HEK293 (cell line): ENCODE data around the gene PTGER1.

Experiments used
- CTCF ChIA-PET: fragments of 350-600 bp; formaldehyde crosslinking; extraction: SDS; loops from one replicate; lab custom pipeline; 2021; ENCODE audit warnings: antibody characterized with exemption; lab: Yijun Ruan, JAX
- POLR2A ChIA-PET: fragments of 300-600 bp; formaldehyde crosslinking; extraction: SDS; loops from one replicate; lab custom pipeline; 2020; ENCODE audit warnings: antibody characterized with exemption, inconsistent platforms; lab: Yijun Ruan, JAX
- H3K27ac ChIP-seq: fragments of 200-500 bp; sonication (Bioruptor generic); 2 replicates; pipeline ENCODE4 v1.5.1; 2014; ENCODE audit warnings: low read depth, low read length, control low read depth, inconsistent platforms; ENCODE audit errors: extremely low read depth
- H3K36me3 ChIP-seq, 2 experiments: fragments of 200-500 bp in 1 of 2; sonication (Bioruptor generic) in 1 of 2; 1 replicate in 1 of 2; 2 replicates in 1 of 2; pipeline ENCODE4 v1.5.1; 2014 to 2017; ENCODE audit warnings: inconsistent platforms in 2 of 2, low read length in 2 of 2; ENCODE audit not compliant: control insufficient read depth in 2 of 2, insufficient read depth in 1 of 2
- H3K4me1 ChIP-seq: fragments of 200-500 bp; sonication (Bioruptor generic); 2 replicates; pipeline ENCODE4 v1.5.1; 2014; ENCODE audit warnings: mild to moderate bottlenecking, low read length, inconsistent platforms; ENCODE audit not compliant: control insufficient read depth, insufficient read depth
- H3K4me3 ChIP-seq: 2 replicates; pipeline ENCODE4 v1.5.1; 2011; ENCODE audit warnings: low read depth, mild to moderate bottlenecking, control low read depth, low read length, moderate library complexity
- H3K9me3 ChIP-seq: fragments of 200-500 bp; sonication (Bioruptor generic); 2 replicates; pipeline ENCODE4 v1.5.1; 2014; ENCODE audit warnings: low read depth, low read length, inconsistent platforms; ENCODE audit not compliant: control insufficient read depth, insufficient read depth
- KLF16 ChIP-seq: fragments of 450-650 bp; formaldehyde crosslinking; IDR thresholded peaks from 2 replicates; pipeline ENCODE4 v1.5.1; 2017; ENCODE audit warnings: missing biosample characterization, missing genetic modification characterization
- ZBTB17 ChIP-seq: fragments of 450-650 bp; formaldehyde crosslinking; IDR thresholded peaks from 2 replicates; pipeline ENCODE4 v1.5.1; 2016; ENCODE audit warnings: missing biosample characterization, missing genetic modification characterization
- ZFHX2 ChIP-seq: fragments of 450-650 bp; formaldehyde crosslinking; conservative IDR thresholded peaks from 2 replicates; pipeline ENCODE4 v1.5.1; 2016; ENCODE audit warnings: missing biosample characterization, missing genetic modification characterization
- ZFP37 ChIP-seq: fragments of 450-650 bp; formaldehyde crosslinking; IDR thresholded peaks from 2 replicates; pipeline ENCODE4 v1.5.1; 2016; ENCODE audit warnings: missing biosample characterization, missing genetic modification characterization
- ZFP69B ChIP-seq: fragments of 450-650 bp; formaldehyde crosslinking; IDR thresholded peaks from 2 replicates; pipeline ENCODE4 v1.5.1; 2016; ENCODE audit warnings: missing biosample characterization, missing genetic modification characterization
- ZNF214 ChIP-seq: fragments of 450-650 bp; formaldehyde crosslinking; IDR thresholded peaks from 2 replicates; pipeline ENCODE4 v1.5.1; 2017; ENCODE audit warnings: missing biosample characterization, mild to moderate bottlenecking, missing genetic modification characterization, borderline replicate concordance
- ZNF514 ChIP-seq: fragments of 450-650 bp; formaldehyde crosslinking; IDR thresholded peaks from 2 replicates; pipeline ENCODE4 v1.5.1; 2016; ENCODE audit warnings: missing biosample characterization, missing genetic modification characterization
- ZNF521 ChIP-seq: fragments of 450-650 bp; formaldehyde crosslinking; IDR thresholded peaks from 2 replicates; pipeline ENCODE4 v1.5.1; 2017; ENCODE audit warnings: missing biosample characterization, mild to moderate bottlenecking, missing genetic modification characterization
- ZNF530 ChIP-seq: fragments of 450-650 bp; formaldehyde crosslinking; IDR thresholded peaks from 2 replicates; pipeline ENCODE4 v1.5.1; 2016; ENCODE audit warnings: low read depth, missing biosample characterization, missing genetic modification characterization
- ZNF560 ChIP-seq: fragments of 450-650 bp; formaldehyde crosslinking; IDR thresholded peaks from 2 replicates; pipeline ENCODE4 v1.5.1; 2017; ENCODE audit warnings: missing biosample characterization, missing genetic modification characterization, borderline replicate concordance
- ZNF677 ChIP-seq: fragments of 450-650 bp; IDR thresholded peaks from 2 replicates; pipeline ENCODE4 v1.5.0; 2018; ENCODE audit warnings: missing biosample characterization, mild to moderate bottlenecking, missing genetic modification characterization, moderate library complexity
- TF ChIP-seq, protein P1 (sequence below): fragments of 450-650 bp; formaldehyde crosslinking; IDR thresholded peaks from 2 replicates; pipeline ENCODE4 v1.5.1; 2016; ENCODE audit warnings: missing biosample characterization, missing genetic modification characterization
- TF ChIP-seq, protein P2 (sequence below): fragments of 450-650 bp; formaldehyde crosslinking; IDR thresholded peaks from 2 replicates; pipeline ENCODE4 v1.5.1; 2016; ENCODE audit warnings: missing biosample characterization, missing genetic modification characterization
- TF ChIP-seq, protein P3 (sequence below): fragments of 450-650 bp; formaldehyde crosslinking; IDR thresholded peaks from 2 replicates; pipeline ENCODE4 v1.5.1; 2016; ENCODE audit warnings: missing biosample characterization, missing genetic modification characterization
- TF ChIP-seq, protein P4 (sequence below): fragments of 450-650 bp; formaldehyde crosslinking; IDR thresholded peaks from 2 replicates; pipeline ENCODE4 v1.5.1; 2017; ENCODE audit warnings: missing biosample characterization, missing genetic modification characterization
- TF ChIP-seq, protein P5 (sequence below): fragments of 450-650 bp; formaldehyde crosslinking; IDR thresholded peaks from 2 replicates; pipeline ENCODE4 v1.5.1; 2016; ENCODE audit warnings: missing biosample characterization, missing genetic modification characterization, borderline replicate concordance
- TF ChIP-seq, protein P6 (sequence below): fragments of 450-650 bp; formaldehyde crosslinking; optimal IDR thresholded peaks from 2 replicates; pipeline ENCODE3; 2016; ENCODE audit warnings: missing biosample characterization, mild to moderate bottlenecking, missing genetic modification characterization
- TF ChIP-seq, protein P7 (sequence below): fragments of 450-650 bp; formaldehyde crosslinking; IDR thresholded peaks from 2 replicates; pipeline ENCODE4 v1.5.1; 2016; ENCODE audit warnings: missing biosample characterization, missing genetic modification characterization

PTGER1 gene

DNA sequence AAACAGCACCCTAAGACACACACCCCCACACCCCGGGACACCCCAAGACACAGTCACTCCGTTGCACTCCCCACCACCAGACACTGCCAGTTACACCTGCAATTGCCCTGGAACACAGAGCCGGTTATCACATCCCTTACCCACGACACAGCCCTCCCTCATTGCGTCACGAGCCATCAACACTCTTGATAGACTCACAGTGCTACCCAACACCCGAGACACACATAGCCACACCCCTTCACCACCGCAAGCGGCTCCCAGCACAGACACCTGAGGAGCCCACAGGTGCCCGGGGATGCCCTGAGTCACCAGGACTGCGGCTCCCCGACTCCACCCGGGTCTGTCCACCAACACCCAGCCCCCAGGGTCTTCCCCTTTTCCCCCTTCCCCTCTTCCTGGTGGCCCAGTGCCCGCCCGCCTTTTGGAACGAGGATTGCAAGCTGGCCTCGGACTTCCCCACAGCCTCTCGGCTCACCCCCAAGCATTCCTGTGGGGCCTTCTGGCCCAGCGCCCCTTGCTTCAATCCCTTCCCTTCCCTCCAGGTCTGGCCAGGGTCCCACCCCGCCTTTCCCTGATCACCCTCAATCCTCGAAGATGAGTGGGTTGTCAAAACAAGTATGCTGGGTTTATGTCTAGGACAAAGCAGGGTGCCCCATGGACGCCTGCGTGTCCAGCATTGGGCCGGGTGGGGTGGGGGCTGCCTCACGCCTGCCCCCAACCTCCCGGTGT, 1.7 kb upstream of the PTGER1 start (continued):
- TF ChIP-seq ZNF677 = no peak
- 0 out of 2 replicates have a peak, but pooled peaks have one; percentile 50 for TF ChIP-seq KLF16 (tag by site-specific recombination)
- TF ChIP-seq, protein P1, sequence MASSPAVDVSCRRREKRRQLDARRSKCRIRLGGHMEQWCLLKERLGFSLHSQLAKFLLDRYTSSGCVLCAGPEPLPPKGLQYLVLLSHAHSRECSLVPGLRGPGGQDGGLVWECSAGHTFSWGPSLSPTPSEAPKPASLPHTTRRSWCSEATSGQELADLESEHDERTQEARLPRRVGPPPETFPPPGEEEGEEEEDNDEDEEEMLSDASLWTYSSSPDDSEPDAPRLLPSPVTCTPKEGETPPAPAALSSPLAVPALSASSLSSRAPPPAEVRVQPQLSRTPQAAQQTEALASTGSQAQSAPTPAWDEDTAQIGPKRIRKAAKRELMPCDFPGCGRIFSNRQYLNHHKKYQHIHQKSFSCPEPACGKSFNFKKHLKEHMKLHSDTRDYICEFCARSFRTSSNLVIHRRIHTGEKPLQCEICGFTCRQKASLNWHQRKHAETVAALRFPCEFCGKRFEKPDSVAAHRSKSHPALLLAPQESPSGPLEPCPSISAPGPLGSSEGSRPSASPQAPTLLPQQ (tag by site-specific recombination) = peak; percentile 45; the same call in 1 of the 2 replicates
- TF ChIP-seq ZNF521 = no peak
- TF ChIP-seq, protein P2, sequence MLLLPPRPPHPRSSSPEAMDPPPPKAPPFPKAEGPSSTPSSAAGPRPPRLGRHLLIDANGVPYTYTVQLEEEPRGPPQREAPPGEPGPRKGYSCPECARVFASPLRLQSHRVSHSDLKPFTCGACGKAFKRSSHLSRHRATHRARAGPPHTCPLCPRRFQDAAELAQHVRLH (tag by site-specific recombination) = no peak
- no peak for TF ChIP-seq ZFHX2
- TF ChIP-seq, protein P3, sequence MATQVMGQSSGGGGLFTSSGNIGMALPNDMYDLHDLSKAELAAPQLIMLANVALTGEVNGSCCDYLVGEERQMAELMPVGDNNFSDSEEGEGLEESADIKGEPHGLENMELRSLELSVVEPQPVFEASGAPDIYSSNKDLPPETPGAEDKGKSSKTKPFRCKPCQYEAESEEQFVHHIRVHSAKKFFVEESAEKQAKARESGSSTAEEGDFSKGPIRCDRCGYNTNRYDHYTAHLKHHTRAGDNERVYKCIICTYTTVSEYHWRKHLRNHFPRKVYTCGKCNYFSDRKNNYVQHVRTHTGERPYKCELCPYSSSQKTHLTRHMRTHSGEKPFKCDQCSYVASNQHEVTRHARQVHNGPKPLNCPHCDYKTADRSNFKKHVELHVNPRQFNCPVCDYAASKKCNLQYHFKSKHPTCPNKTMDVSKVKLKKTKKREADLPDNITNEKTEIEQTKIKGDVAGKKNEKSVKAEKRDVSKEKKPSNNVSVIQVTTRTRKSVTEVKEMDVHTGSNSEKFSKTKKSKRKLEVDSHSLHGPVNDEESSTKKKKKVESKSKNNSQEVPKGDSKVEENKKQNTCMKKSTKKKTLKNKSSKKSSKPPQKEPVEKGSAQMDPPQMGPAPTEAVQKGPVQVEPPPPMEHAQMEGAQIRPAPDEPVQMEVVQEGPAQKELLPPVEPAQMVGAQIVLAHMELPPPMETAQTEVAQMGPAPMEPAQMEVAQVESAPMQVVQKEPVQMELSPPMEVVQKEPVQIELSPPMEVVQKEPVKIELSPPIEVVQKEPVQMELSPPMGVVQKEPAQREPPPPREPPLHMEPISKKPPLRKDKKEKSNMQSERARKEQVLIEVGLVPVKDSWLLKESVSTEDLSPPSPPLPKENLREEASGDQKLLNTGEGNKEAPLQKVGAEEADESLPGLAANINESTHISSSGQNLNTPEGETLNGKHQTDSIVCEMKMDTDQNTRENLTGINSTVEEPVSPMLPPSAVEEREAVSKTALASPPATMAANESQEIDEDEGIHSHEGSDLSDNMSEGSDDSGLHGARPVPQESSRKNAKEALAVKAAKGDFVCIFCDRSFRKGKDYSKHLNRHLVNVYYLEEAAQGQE = 0 out of 2 replicates have a peak, but pooled peaks have one; percentile 17
- peak; percentile 79 for TF ChIP-seq ZBTB17
- TF ChIP-seq, protein P4, sequence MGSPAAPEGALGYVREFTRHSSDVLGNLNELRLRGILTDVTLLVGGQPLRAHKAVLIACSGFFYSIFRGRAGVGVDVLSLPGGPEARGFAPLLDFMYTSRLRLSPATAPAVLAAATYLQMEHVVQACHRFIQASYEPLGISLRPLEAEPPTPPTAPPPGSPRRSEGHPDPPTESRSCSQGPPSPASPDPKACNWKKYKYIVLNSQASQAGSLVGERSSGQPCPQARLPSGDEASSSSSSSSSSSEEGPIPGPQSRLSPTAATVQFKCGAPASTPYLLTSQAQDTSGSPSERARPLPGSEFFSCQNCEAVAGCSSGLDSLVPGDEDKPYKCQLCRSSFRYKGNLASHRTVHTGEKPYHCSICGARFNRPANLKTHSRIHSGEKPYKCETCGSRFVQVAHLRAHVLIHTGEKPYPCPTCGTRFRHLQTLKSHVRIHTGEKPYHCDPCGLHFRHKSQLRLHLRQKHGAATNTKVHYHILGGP (tag by site-specific recombination) = no peak

DNA sequence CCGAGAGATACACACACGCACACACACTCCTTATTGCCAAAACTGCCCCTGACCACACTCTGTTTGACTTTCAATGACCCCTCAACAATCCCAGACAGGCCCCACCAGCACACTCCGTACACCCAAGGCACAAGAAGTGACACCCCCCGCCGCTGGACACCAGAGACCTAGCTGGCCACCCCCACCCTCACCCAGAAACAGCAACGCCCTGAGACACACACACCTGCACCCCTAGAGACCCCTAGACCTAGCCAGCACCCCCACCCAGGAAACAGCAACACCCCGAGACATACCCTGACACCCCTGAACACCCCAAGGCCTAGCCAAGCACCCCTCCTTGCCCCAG, 1.1 kb upstream of the PTGER1 start:
- Histone ChIP-seq H3K9me3 (no peaks in the 10 kb centered on the region), H3K27ac (no peak overlapping the region), H3K36me3 (peaks cover 0 to 30% of the 10 kb centered on the region in 2 experiments; a peak in 2 of 3 replicates), H3K4me1 (no peaks in the 10 kb centered on the region; the same call in 1 of the 2 replicates)
- ChIA-PET POLR2A (interaction anchor here (1.1 kb wide), 1 partner anchor 20 kb away, joined by 4 read pairs; the partner anchor contains the start of gene GIPC1), CTCF (no interaction called here)
- TF ChIP-seq ZNF514 = 0 out of 2 replicates have a peak, but pooled peaks have one; percentile 24
- TF ChIP-seq, protein P5, sequence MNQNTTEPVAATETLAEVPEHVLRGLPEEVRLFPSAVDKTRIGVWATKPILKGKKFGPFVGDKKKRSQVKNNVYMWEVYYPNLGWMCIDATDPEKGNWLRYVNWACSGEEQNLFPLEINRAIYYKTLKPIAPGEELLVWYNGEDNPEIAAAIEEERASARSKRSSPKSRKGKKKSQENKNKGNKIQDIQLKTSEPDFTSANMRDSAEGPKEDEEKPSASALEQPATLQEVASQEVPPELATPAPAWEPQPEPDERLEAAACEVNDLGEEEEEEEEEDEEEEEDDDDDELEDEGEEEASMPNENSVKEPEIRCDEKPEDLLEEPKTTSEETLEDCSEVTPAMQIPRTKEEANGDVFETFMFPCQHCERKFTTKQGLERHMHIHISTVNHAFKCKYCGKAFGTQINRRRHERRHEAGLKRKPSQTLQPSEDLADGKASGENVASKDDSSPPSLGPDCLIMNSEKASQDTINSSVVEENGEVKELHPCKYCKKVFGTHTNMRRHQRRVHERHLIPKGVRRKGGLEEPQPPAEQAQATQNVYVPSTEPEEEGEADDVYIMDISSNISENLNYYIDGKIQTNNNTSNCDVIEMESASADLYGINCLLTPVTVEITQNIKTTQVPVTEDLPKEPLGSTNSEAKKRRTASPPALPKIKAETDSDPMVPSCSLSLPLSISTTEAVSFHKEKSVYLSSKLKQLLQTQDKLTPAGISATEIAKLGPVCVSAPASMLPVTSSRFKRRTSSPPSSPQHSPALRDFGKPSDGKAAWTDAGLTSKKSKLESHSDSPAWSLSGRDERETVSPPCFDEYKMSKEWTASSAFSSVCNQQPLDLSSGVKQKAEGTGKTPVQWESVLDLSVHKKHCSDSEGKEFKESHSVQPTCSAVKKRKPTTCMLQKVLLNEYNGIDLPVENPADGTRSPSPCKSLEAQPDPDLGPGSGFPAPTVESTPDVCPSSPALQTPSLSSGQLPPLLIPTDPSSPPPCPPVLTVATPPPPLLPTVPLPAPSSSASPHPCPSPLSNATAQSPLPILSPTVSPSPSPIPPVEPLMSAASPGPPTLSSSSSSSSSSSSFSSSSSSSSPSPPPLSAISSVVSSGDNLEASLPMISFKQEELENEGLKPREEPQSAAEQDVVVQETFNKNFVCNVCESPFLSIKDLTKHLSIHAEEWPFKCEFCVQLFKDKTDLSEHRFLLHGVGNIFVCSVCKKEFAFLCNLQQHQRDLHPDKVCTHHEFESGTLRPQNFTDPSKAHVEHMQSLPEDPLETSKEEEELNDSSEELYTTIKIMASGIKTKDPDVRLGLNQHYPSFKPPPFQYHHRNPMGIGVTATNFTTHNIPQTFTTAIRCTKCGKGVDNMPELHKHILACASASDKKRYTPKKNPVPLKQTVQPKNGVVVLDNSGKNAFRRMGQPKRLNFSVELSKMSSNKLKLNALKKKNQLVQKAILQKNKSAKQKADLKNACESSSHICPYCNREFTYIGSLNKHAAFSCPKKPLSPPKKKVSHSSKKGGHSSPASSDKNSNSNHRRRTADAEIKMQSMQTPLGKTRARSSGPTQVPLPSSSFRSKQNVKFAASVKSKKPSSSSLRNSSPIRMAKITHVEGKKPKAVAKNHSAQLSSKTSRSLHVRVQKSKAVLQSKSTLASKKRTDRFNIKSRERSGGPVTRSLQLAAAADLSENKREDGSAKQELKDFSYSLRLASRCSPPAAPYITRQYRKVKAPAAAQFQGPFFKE (tag by site-specific recombination) = 0 out of 2 replicates have a peak, but pooled peaks have one; percentile 18
- 0 out of 2 replicates have a peak, but pooled peaks have one; percentile 2 for TF ChIP-seq ZNF560
- TF ChIP-seq ZFP37 (tag by site-specific recombination) = no peak
- TF ChIP-seq, protein P6, sequence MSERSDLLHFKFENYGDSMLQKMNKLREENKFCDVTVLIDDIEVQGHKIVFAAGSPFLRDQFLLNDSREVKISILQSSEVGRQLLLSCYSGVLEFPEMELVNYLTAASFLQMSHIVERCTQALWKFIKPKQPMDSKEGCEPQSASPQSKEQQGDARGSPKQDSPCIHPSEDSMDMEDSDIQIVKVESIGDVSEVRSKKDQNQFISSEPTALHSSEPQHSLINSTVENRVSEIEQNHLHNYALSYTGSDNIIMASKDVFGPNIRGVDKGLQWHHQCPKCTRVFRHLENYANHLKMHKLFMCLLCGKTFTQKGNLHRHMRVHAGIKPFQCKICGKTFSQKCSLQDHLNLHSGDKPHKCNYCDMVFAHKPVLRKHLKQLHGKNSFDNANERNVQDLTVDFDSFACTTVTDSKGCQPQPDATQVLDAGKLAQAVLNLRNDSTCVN (tag by site-specific recombination) = peak; percentile 8
- TF ChIP-seq ZNF530 (tag by site-specific recombination) = no peak; the same call in 1 of the 2 replicates
- TF ChIP-seq ZNF214 (tag by site-specific recombination) = no peak
- TF ChIP-seq, protein P7, sequence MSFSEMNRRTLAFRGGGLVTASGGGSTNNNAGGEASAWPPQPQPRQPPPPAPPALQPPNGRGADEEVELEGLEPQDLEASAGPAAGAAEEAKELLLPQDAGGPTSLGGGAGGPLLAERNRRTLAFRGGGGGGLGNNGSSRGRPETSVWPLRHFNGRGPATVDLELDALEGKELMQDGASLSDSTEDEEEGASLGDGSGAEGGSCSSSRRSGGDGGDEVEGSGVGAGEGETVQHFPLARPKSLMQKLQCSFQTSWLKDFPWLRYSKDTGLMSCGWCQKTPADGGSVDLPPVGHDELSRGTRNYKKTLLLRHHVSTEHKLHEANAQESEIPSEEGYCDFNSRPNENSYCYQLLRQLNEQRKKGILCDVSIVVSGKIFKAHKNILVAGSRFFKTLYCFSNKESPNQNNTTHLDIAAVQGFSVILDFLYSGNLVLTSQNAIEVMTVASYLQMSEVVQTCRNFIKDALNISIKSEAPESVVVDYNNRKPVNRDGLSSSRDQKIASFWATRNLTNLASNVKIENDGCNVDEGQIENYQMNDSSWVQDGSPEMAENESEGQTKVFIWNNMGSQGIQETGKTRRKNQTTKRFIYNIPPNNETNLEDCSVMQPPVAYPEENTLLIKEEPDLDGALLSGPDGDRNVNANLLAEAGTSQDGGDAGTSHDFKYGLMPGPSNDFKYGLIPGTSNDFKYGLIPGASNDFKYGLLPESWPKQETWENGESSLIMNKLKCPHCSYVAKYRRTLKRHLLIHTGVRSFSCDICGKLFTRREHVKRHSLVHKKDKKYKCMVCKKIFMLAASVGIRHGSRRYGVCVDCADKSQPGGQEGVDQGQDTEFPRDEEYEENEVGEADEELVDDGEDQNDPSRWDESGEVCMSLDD (tag by site-specific recombination) = peak; percentile 100
- TF ChIP-seq ZFP69B = peak; percentile 26; the same call in 1 of the 2 replicates
- TF ChIP-seq, all 188 proteins: peak for 6
- H3K4me3 ChIP-seq = no peak overlapping the region
